ENCODE results near the gene PPIB. TPM values are rescaled to one million over a fixed set of nuclear protein-coding genes. Genes with fewer than 3 reads are reported as not detected.
"Not testable (repeated sequence)": the region's sequence is repeated elsewhere in the genome, so short reads cannot be mapped to it uniquely, and the experiment has no call there.

PPIB gene
- total RNA-seq, 4 donors from 2014 or later, result 110 to 227 (median 214) TPM

- DNase-seq (ENCODE audit: extremely low spot score), result no peak
- WGBS, result 97% methylated on average over 3 of the region's 3 CpGs
- Histone ChIP-seq H3K4me1 (no peaks in the 10 kb centered on the region), H3K9me3 (no peaks in the 10 kb centered on the region), H3K27me3 (no peaks in the 10 kb centered on the region), H3K4me3 (no peak overlapping the region), H3K36me3 (peaks cover 78 to 100% (median 96%) of the 10 kb centered on the region in 4 donors), H3K27ac (replicated peaks in 1 of 4) (no peak overlapping the region)
- intact Hi-C loops (cut with DNase I), result no loop called here
- TF ChIP-seq POLR2A (IDR thresholded peaks at IDR 0.05; ENCODE audit: low read depth), result no peak
- TF ChIP-seq EP300 (IDR thresholded peaks at IDR 0.05), result no peak
- TF ChIP-seq, protein P1, sequence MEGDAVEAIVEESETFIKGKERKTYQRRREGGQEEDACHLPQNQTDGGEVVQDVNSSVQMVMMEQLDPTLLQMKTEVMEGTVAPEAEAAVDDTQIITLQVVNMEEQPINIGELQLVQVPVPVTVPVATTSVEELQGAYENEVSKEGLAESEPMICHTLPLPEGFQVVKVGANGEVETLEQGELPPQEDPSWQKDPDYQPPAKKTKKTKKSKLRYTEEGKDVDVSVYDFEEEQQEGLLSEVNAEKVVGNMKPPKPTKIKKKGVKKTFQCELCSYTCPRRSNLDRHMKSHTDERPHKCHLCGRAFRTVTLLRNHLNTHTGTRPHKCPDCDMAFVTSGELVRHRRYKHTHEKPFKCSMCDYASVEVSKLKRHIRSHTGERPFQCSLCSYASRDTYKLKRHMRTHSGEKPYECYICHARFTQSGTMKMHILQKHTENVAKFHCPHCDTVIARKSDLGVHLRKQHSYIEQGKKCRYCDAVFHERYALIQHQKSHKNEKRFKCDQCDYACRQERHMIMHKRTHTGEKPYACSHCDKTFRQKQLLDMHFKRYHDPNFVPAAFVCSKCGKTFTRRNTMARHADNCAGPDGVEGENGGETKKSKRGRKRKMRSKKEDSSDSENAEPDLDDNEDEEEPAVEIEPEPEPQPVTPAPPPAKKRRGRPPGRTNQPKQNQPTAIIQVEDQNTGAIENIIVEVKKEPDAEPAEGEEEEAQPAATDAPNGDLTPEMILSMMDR (IDR thresholded peaks at IDR 0.05), result no peak
- no peak for TF ChIP-seq POLR2AphosphoS5 (IDR thresholded peaks at IDR 0.05)
Observed at GRCh38 chr15:64122936-64123351, 39.9 kb downstream of the PPIB start.

GRCh38 chr15:64122444-64122843 is 40.4 kb downstream of the PPIB start:
- Histone ChIP-seq H3K4me3 (no peak overlapping the region), H3K27ac (replicated peaks in 1 of 4) (no peak overlapping the region), H3K9me3 (no peaks in the 10 kb centered on the region), H3K4me1 (no peaks in the 10 kb centered on the region), H3K36me3 (peaks cover 78 to 100% (median 96%) of the 10 kb centered on the region in 4 donors), H3K27me3 (no peaks in the 10 kb centered on the region)
- 80% methylated on average over 1 of the region's 1 CpG for WGBS
- no peak for DNase-seq (ENCODE audit: extremely low spot score)
- TF ChIP-seq, protein P1 (IDR thresholded peaks at IDR 0.05), result no peak
- TF ChIP-seq POLR2A (IDR thresholded peaks at IDR 0.05; ENCODE audit: low read depth) (no peak), EP300 (IDR thresholded peaks at IDR 0.05) (no peak), POLR2AphosphoS5 (IDR thresholded peaks at IDR 0.05) (no peak)
- intact Hi-C loops (cut with DNase I), result no loop called here

DNA sequence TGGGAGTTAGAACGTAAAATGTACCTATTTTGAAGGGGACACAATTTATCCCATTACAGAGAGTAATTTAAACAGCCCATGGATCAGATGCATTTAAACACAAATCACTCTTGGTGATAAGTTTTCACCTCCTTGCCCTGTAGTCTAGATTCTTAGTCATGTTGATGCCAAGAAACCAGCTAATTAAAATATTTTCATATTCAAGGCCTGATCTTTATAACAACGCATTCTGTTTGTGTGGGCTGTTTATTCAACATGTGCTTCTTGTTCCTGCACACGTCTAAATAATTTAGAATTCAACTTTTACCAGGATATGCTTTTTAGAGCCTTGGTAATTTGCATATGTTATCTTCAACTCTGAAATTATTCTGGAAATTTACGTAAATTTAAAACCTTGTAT is 41.2 kb downstream of the PPIB start:
- H3K36me3 ChIP-seq, result peaks cover 71 to 100% (median 96%) of the 10 kb centered on the region in 4 donors
- no peak overlapping the region for H3K4me3 ChIP-seq
- no peaks in the 10 kb centered on the region for H3K4me1 ChIP-seq
- 92% methylated on average over 4 of the region's 4 CpGs for WGBS
- no peak for TF ChIP-seq POLR2A (IDR thresholded peaks at IDR 0.05; ENCODE audit: low read depth)
- TF ChIP-seq, protein P1 (IDR thresholded peaks at IDR 0.05), result no peak
- no peak for TF ChIP-seq EP300 (IDR thresholded peaks at IDR 0.05)
- no peak for TF ChIP-seq POLR2AphosphoS5 (IDR thresholded peaks at IDR 0.05)
- H3K27ac ChIP-seq (replicated peaks in 1 of 4), result no peak overlapping the region
- DNase-seq (ENCODE audit: extremely low spot score), result no peak
- H3K27me3 ChIP-seq, result no peaks in the 10 kb centered on the region
- intact Hi-C loops (cut with DNase I), result no loop called here
- no peaks in the 10 kb centered on the region for H3K9me3 ChIP-seq

DNA sequence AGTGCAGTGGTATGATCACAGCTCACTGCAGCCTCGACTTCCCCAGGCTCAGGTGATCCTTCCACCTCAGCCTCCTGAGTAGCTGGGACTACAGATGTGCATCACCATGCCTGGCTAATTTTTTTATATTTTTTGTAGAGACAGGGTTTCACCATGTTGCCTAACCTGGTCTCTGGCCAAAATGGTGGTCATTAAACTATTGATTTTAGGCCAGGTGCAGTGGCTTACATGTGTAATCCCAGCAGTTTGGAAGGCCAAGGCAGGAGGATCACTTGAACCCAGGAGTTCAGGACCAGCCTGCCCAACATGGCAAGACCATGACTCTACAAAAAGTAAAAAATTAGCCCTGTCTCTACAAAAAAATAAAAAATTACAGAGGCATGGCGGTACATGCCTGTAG is 42.5 kb downstream of the PPIB start:
- DNase-seq (ENCODE audit: extremely low spot score); H3K27me3 ChIP-seq; H3K27ac ChIP-seq (replicated peaks in 1 of 4); intact Hi-C loops (cut with DNase I); H3K4me3 ChIP-seq; H3K9me3 ChIP-seq; H3K4me1 ChIP-seq: not testable (repeated sequence)
- 98% methylated on average over 2 of the region's 2 CpGs for WGBS
- H3K36me3 ChIP-seq, result peaks cover 70 to 100% (median 98%) of the 10 kb centered on the region in 4 donors

DNA sequence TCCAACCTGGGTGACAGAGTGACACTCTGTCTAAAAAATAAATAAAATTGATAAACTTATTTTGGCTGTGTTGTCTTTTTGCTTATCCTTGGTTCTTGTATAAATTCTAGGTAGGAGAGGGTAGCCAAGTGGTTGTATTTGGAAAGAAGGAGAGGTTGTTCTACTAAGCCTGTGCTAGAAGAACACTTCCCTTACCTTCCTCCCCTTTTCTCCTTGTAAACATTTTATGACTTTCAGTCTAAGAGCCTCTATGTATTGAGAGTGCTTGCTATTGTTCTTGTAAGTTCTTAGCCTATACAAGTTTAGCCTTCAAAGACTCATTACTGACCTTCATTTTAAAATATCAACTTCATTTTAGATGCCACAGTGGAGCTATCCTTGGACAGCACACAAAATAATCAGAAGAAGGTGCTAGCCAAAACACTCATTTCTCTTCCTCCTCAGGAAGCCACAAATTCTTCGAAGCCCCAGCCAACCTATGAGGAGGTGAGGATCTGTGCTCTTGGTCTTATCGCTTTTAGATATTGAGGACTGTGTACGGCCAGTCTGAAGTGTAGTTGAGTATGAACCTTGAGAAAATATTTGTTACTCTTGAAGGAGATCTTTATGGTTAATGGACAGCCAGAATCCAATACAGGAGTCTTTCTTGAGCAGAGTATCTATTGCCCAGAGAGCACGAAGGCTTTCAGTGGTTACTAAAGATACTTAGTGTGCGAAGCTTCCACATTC is 44.9 kb downstream of the PPIB start:
- Histone ChIP-seq H3K9me3 (no peaks in the 10 kb centered on the region), H3K27ac (replicated peaks in 1 of 4) (no peak overlapping the region), H3K36me3 (peaks cover 71 to 100% (median 99%) of the 10 kb centered on the region in 4 donors), H3K4me3 (no peak overlapping the region), H3K27me3 (no peaks in the 10 kb centered on the region), H3K4me1 (no peaks in the 10 kb centered on the region)
- no peak for DNase-seq (ENCODE audit: extremely low spot score)
- TF ChIP-seq EP300 (IDR thresholded peaks at IDR 0.05), result no peak
- TF ChIP-seq POLR2A (IDR thresholded peaks at IDR 0.05; ENCODE audit: low read depth), result no peak
- TF ChIP-seq POLR2AphosphoS5 (IDR thresholded peaks at IDR 0.05), result no peak
- TF ChIP-seq, protein P1 (IDR thresholded peaks at IDR 0.05), result no peak
- intact Hi-C loops (cut with DNase I), result no loop called here
- WGBS, result 96% methylated on average over 5 of the region's 5 CpGs

Data from esophagus muscularis mucosa (tissue), 4 donors.